GM19023 (cell line): ENCODE results near the gene FLNB.
A peak's percentile ranks its signal among the peaks of the same experiment; 100 is the strongest.

Experiments used
- ATAC-seq: cut with Tn5 transposase; IDR thresholded peaks from one replicate; pipeline ENCODE4 v1.9.1; 2021; ENCODE audit warnings: mild to moderate bottlenecking, moderate library complexity; ENCODE audit not compliant: unreplicated experiment

Gene FLNB

GRCh38 chr3:58158442-58159153 is 150.4 kb downstream of the FLNB start:
- ATAC-seq = no peak

GRCh38 chr3:58160399-58160798 is 152.2 kb downstream of the FLNB start:
- no peak for ATAC-seq

- no peak for ATAC-seq
Observed at GRCh38 chr3:58161435-58162398, 153.5 kb downstream of the FLNB start.

- no peak for ATAC-seq
Observed at GRCh38 chr3:58163234-58163633, 155.0 kb downstream of the FLNB start.

GRCh38 chr3:58164199-58164879 is 156.1 kb downstream of the FLNB start:
- no peak for ATAC-seq

GRCh38 chr3:58164906-58165821 is 156.9 kb downstream of the FLNB start:
- ATAC-seq = no peak

GRCh38 chr3:58167431-58168351 is 159.5 kb downstream of the FLNB start:
- peak; percentile 60 for ATAC-seq

GRCh38 chr3:58168498-58168897 is 160.3 kb downstream of the FLNB start:
- no peak for ATAC-seq

GRCh38 chr3:58169371-58169770 is 161.1 kb downstream of the FLNB start:
- no peak for ATAC-seq

GRCh38 chr3:58170376-58170775 is 162.2 kb downstream of the FLNB start:
- ATAC-seq = no peak

- no peak for ATAC-seq
Observed at GRCh38 chr3:58171126-58171525, 162.9 kb downstream of the FLNB start.

GRCh38 chr3:58173029-58173668 is 164.9 kb downstream of the FLNB start:
- ATAC-seq = no peak

- ATAC-seq = no peak
Observed at GRCh38 chr3:58173669-58174398, 165.6 kb downstream of the FLNB start.

GRCh38 chr3:58175187-58175436 is 166.9 kb downstream of the FLNB start:
- ATAC-seq = no peak

- ATAC-seq = no peak
Observed at GRCh38 chr3:58175437-58176184, 167.4 kb downstream of the FLNB start.

GRCh38 chr3:58176185-58176530 is 167.9 kb downstream of the FLNB start:
- no peak for ATAC-seq

- no peak for ATAC-seq
Observed at GRCh38 chr3:58176827-58177489, 168.7 kb downstream of the FLNB start.
